IMR-90 (cell line): ENCODE results near the gene ZNF385C. TPM values are rescaled to one million over a fixed set of nuclear protein-coding genes. Genes with fewer than 3 reads are reported as not detected.
A peak's percentile ranks its signal among the peaks of the same experiment; 100 is the strongest.
"Not testable (repeated sequence)": the region's sequence is repeated elsewhere in the genome, so short reads cannot be mapped to it uniquely, and the experiment has no call there.

Source experiments
- ATAC-seq: fragments of 200-7000 bp; cut with Tn5 transposase; 2 replicates; pipeline ENCODE4 v1.9.1; 2020; ENCODE audit warnings: low read depth, mild to moderate bottlenecking, moderate library complexity
- BruUV-seq: library from RNA; stranded (reverse); fragments of 400-500 nt; replicated peaks from 2 replicates; lab custom pipeline; 2021; lab: Mats Ljungman, UMichigan
- CTCF ChIA-PET: fragments of 300-600 bp; formaldehyde crosslinking; extraction: SDS; loops from one replicate; lab custom pipeline; 2021; ENCODE audit warnings: antibody characterized with exemption; lab: Yijun Ruan, JAX
- POLR2A ChIA-PET: fragments of 300-600 bp; sonication (Branson Sonifier 250); formaldehyde crosslinking; loops from one replicate; lab custom pipeline; 2022; ENCODE audit warnings: antibody characterized with exemption; ENCODE audit not compliant: unreplicated experiment; lab: Charles Lee
- DNase-seq: peaks from one replicate; pipeline ENCODE4 v3.0.0; 2013
- H2AFZ ChIP-seq: replicated peaks from 2 replicates; pipeline ENCODE3; 2013; ENCODE audit warnings: low read length, mild to moderate bottlenecking; ENCODE audit not compliant: poor library complexity
- H2AK5ac ChIP-seq: 2 replicates; pipeline ENCODE4 v1.6.1; 2013; ENCODE audit warnings: low read depth, low read length, inconsistent platforms
- H2AK9ac ChIP-seq: replicated peaks from 2 replicates; pipeline ENCODE3; 2013; ENCODE audit warnings: mild to moderate bottlenecking, low read depth, low read length, moderate library complexity; ENCODE audit not compliant: poor library complexity
- H2BK120ac ChIP-seq: 2 replicates; pipeline ENCODE4 v1.6.1; 2013; ENCODE audit warnings: low read depth, low read length, inconsistent platforms
- H2BK15ac ChIP-seq: 3 replicates; pipeline ENCODE4 v1.6.1; 2013; ENCODE audit warnings: low read depth, low read length, inconsistent platforms
- H2BK20ac ChIP-seq: 2 replicates; pipeline ENCODE4 v1.6.1; 2013; ENCODE audit warnings: low read depth, mild to moderate bottlenecking, inconsistent platforms, low read length, moderate library complexity
- H2BK5ac ChIP-seq: 2 replicates; pipeline ENCODE4 v1.6.1; 2013; ENCODE audit warnings: mild to moderate bottlenecking, low read depth, low read length, inconsistent platforms; ENCODE audit not compliant: poor library complexity, severe bottlenecking
- H3K14ac ChIP-seq: replicated peaks from 2 replicates; pipeline ENCODE4 v1.6.1; 2013; ENCODE audit warnings: low read depth, low read length, inconsistent platforms
- H3K18ac ChIP-seq: 2 replicates; pipeline ENCODE4 v1.6.1; 2013; ENCODE audit warnings: low read depth, low read length, control low read depth
- H3K23ac ChIP-seq: 2 replicates; pipeline ENCODE4 v1.6.1; 2013; ENCODE audit warnings: low read depth, low read length, inconsistent platforms
- H3K27ac ChIP-seq: 2 replicates; pipeline ENCODE4 v1.5.1; 2013; ENCODE audit warnings: mild to moderate bottlenecking, control low read depth, low read length; ENCODE audit not compliant: insufficient read depth
- H3K27me3 ChIP-seq: 2 replicates; pipeline ENCODE4 v1.6.1; 2013; ENCODE audit warnings: low read length; ENCODE audit not compliant: control insufficient read depth, insufficient read depth
- H3K36me3 ChIP-seq: 2 replicates; pipeline ENCODE4 v1.6.1; 2013; ENCODE audit warnings: low read length, mixed read lengths; ENCODE audit not compliant: control insufficient read depth, insufficient read depth
- H3K4ac ChIP-seq: 2 replicates; pipeline ENCODE4 v1.6.1; 2013; ENCODE audit warnings: low read depth, low read length, inconsistent platforms
- H3K4me1 ChIP-seq: 2 replicates; pipeline ENCODE4 v1.6.1; 2013; ENCODE audit warnings: low read length, mixed read lengths; ENCODE audit not compliant: control insufficient read depth, insufficient read depth
- H3K4me2 ChIP-seq: 2 replicates; pipeline ENCODE4 v1.6.1; 2013; ENCODE audit warnings: low read depth, mild to moderate bottlenecking, control low read depth, low read length, moderate library complexity
- H3K4me3 ChIP-seq: 2 replicates; pipeline ENCODE4 v1.5.1; 2013; ENCODE audit warnings: low read depth, mild to moderate bottlenecking, control low read depth, low read length, moderate library complexity; ENCODE audit not compliant: insufficient read depth
- H3K56ac ChIP-seq: 2 replicates; pipeline ENCODE4 v1.6.1; 2013; ENCODE audit warnings: low read length, inconsistent platforms; ENCODE audit not compliant: insufficient read depth; ENCODE audit errors: extremely low read depth
- H3K79me1 ChIP-seq, 2 experiments: 2 replicates each; pipeline ENCODE4 v1.6.1; 2013; ENCODE audit warnings: low read length in 2 of 2, inconsistent platforms in 1 of 2, low read depth in 1 of 2
- H3K9ac ChIP-seq: 2 replicates; pipeline ENCODE4 v1.6.1; 2013; ENCODE audit warnings: low read depth, low read length, control low read depth
- H3K9me1 ChIP-seq: 2 replicates; pipeline ENCODE4 v1.6.1; 2013; ENCODE audit warnings: low read length, inconsistent platforms; ENCODE audit not compliant: insufficient read depth
- H3K9me3 ChIP-seq: 2 replicates; pipeline ENCODE4 v1.6.1; 2013; ENCODE audit warnings: low read length; ENCODE audit not compliant: control insufficient read depth, insufficient read depth
- H4K20me1 ChIP-seq: 2 replicates; pipeline ENCODE4 v1.6.1; 2013; ENCODE audit warnings: low read length, inconsistent platforms; ENCODE audit not compliant: insufficient read depth
- H4K5ac ChIP-seq: 2 replicates; pipeline ENCODE4 v1.6.1; 2013; ENCODE audit warnings: mild to moderate bottlenecking, low read depth, low read length, control low read depth
- H4K8ac ChIP-seq, 2 experiments: 2 replicates each; pipeline ENCODE4 v1.6.1; 2013; ENCODE audit warnings: low read depth in 2 of 2, low read length in 2 of 2, control low read depth in 1 of 2, inconsistent platforms in 1 of 2
- H4K91ac ChIP-seq: 2 replicates; pipeline ENCODE4 v1.6.1; 2013; ENCODE audit warnings: low read depth, low read length, inconsistent platforms; ENCODE audit not compliant: insufficient read depth
- BHLHE40 ChIP-seq: fragments of 150-350 bp; IDR thresholded peaks from 2 replicates; pipeline ENCODE4 v1.6.1; 2016; ENCODE audit warnings: mild to moderate bottlenecking, low read depth, low read length
- CHD1 ChIP-seq: IDR thresholded peaks from 2 replicates; pipeline ENCODE4 v1.6.1; 2012; ENCODE audit warnings: low read depth, low read length, improper control_type of control experiment
- POLR2A ChIP-seq: IDR thresholded peaks from 2 replicates; pipeline ENCODE4 v1.6.1; 2012; ENCODE audit warnings: mild to moderate bottlenecking, low read depth, low read length
- WGBS, 2 experiments: methylation state at CpG; one replicate each; pipeline versions ENCODE4 v1.1.5 to v1.1.7; 2013; ENCODE audit warnings: missing lambda C conversion rate in 2 of 2; ENCODE audit not compliant: insufficient read length in 1 of 2; ENCODE audit errors: extremely low coverage in 2 of 2; 5-methylcytosine and 5-hydroxymethylcytosine counted together
- dilution Hi-C: fragments of 300-500 bp; cut with HindIII; formaldehyde crosslinking; loops from one replicate; pipeline ENCODE4 v1.14.3; 2018; ENCODE audit warnings: low sequenced_read_pairs; ENCODE audit not compliant: unreplicated experiment
- in situ Hi-C: fragments of 300-500 bp; cut with MboI; formaldehyde crosslinking; loops from 3 replicates; pipeline ENCODE4 v1.14.3; 2019; ENCODE audit warnings: low sequenced_read_pairs, inconsistent platforms, mixed read lengths
- intact Hi-C: fragments of 100-400 bp; cut with micrococcal nuclease; formaldehyde crosslinking; loops from 2 replicates; pipeline ENCODE4 v1.10.0; 2022
- polyA plus RNA-seq, 3 experiments: library from polyadenylated mRNA; depleted of rRNA; stranded (reverse); fragments of >200 nt; gene quantifications; 2 replicates each; pipeline ENCODE4 v1.2.3, GENCODE V29; 2012; ENCODE audit warnings: low replicate concordance in 1 of 3
- total RNA-seq: library from RNA; depleted of rRNA; stranded (reverse); fragments of >200 nt; gene quantifications from 2 replicates; pipeline ENCODE4 v1.2.3, GENCODE V29; 2012
- TF ChIP-seq, protein P1 (sequence below): conservative IDR thresholded peaks from 2 replicates; pipeline ENCODE4 v1.5.1; 2012; ENCODE audit warnings: mild to moderate bottlenecking, low read depth, low read length, improper control_type of control experiment

ZNF385C gene
- total and polyA plus RNA-seq, 2 of the 4 experiments (the other 2 are of a cell fraction), result not detected

- no peak for TF ChIP-seq CHD1
- TF ChIP-seq BHLHE40, result no peak
- TF ChIP-seq, protein P1, sequence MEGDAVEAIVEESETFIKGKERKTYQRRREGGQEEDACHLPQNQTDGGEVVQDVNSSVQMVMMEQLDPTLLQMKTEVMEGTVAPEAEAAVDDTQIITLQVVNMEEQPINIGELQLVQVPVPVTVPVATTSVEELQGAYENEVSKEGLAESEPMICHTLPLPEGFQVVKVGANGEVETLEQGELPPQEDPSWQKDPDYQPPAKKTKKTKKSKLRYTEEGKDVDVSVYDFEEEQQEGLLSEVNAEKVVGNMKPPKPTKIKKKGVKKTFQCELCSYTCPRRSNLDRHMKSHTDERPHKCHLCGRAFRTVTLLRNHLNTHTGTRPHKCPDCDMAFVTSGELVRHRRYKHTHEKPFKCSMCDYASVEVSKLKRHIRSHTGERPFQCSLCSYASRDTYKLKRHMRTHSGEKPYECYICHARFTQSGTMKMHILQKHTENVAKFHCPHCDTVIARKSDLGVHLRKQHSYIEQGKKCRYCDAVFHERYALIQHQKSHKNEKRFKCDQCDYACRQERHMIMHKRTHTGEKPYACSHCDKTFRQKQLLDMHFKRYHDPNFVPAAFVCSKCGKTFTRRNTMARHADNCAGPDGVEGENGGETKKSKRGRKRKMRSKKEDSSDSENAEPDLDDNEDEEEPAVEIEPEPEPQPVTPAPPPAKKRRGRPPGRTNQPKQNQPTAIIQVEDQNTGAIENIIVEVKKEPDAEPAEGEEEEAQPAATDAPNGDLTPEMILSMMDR, result no peak
- no peak for TF ChIP-seq POLR2A
These were observed 81.9 kb downstream of the ZNF385C start (continued) for GRCh38 chr17:42016411-42016831.

- in situ Hi-C loops, dilution Hi-C loops, ATAC-seq, H2AK5ac ChIP-seq, H2AK9ac ChIP-seq, H2BK20ac ChIP-seq, H2AFZ ChIP-seq, CTCF ChIA-PET, H3K9me3 ChIP-seq, H4K5ac ChIP-seq, H3K36me3 ChIP-seq, H3K27me3 ChIP-seq, H3K27ac ChIP-seq, H3K4me3 ChIP-seq, H2BK15ac ChIP-seq, DNase-seq, intact Hi-C loops, H3K4me1 ChIP-seq, H3K9me1 ChIP-seq, H3K14ac ChIP-seq, POLR2A ChIA-PET, H2BK5ac ChIP-seq, H4K8ac ChIP-seq, BruUV-seq, H3K56ac ChIP-seq, H3K4me2 ChIP-seq, H3K4ac ChIP-seq, H3K18ac ChIP-seq, H3K9ac ChIP-seq, H4K91ac ChIP-seq, H2BK120ac ChIP-seq: not testable (repeated sequence)
- H3K79me1 ChIP-seq, result peaks cover 3 to 66% of the 10 kb centered on the region in 2 experiments; a peak in 3 of 4 replicates
- 96% methylated on average over 8 of the region's 12 CpGs; no CpG with 5 or more reads in 1 of the 2 experiments for WGBS, 2 experiments
- H4K20me1 ChIP-seq, result peaks cover 45% of the 10 kb centered on the region
- H3K23ac ChIP-seq, result peak overlapping the region; percentile 4; the same call in 1 of the 2 replicates
These were observed 84.5 kb downstream of the ZNF385C start for GRCh38 chr17:42013740-42014139.

GRCh38 chr17:42012363-42012762 is 85.9 kb downstream of the ZNF385C start:
- H3K14ac ChIP-seq, BruUV-seq, H2AK9ac ChIP-seq, H3K4me2 ChIP-seq, H3K9ac ChIP-seq, H3K9me1 ChIP-seq, H3K4ac ChIP-seq, H3K23ac ChIP-seq, dilution Hi-C loops, H2AK5ac ChIP-seq, H3K27ac ChIP-seq, H3K36me3 ChIP-seq, H3K18ac ChIP-seq, H4K91ac ChIP-seq, H4K8ac ChIP-seq, H2BK5ac ChIP-seq, H2BK15ac ChIP-seq, H2AFZ ChIP-seq, H4K5ac ChIP-seq, ATAC-seq, intact Hi-C loops, H3K4me3 ChIP-seq, POLR2A ChIA-PET, DNase-seq, H3K27me3 ChIP-seq, H2BK120ac ChIP-seq, H3K9me3 ChIP-seq, H3K4me1 ChIP-seq, H3K56ac ChIP-seq, CTCF ChIA-PET, H2BK20ac ChIP-seq, in situ Hi-C loops: not testable (repeated sequence)
- WGBS, 2 experiments, result no CpG with 5 or more reads among the region's 4 CpGs
- peaks cover 3 to 57% of the 10 kb centered on the region in 2 experiments; a peak in 3 of 4 replicates for H3K79me1 ChIP-seq
- H4K20me1 ChIP-seq, result peaks cover 50% of the 10 kb centered on the region
